Amniotic stem cell (primary cell): ENCODE results near the gene INTS13.
"Not testable (repeated sequence)": the region's sequence is repeated elsewhere in the genome, so short reads cannot be mapped to it uniquely, and the experiment has no call there.

Experiments used
- DNase-seq: peaks from one replicate; lab custom pipeline; 2025; lab: John Stamatoyannopoulos, UW

INTS13 gene

DNA sequence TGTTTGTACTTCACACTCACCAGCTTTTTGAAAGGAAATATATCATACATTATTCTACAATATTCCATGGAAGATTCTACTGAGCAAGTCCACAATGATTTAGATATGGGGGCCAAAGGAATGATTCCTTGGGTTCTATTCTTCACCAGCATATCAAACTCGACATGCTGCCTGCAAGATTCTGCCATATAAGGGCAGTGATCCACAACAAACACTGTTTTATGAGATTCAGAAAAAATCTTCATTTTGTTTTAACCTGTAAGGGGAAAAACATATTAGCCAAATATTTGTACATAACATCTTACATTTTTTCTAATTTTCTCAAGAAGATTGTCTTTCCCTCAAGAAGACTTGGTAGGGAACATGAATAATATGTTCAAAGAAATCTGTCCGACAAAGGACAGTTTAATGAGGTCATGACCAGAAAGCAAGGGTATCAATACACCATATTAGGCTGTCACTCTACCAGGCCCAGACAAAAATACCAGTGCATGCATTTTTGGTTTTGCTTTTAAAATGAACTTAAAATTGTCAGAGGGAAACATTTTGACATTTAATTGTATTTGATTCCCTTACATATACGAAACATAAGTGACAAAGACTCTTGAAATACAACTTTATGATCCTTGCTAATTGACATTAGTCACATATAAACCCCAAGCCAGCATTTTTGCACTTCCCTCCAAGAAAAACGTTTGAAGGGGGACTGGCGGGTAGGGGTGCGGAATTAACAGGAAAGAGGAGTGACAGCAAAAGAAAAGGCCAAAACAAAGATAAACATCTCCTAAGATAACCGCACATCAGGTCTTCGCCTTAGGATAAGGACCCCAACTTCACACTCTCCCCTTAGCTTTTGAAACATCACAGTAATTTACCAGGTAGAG is 980 bp downstream of the INTS13 start:
- no peak for DNase-seq

DNA sequence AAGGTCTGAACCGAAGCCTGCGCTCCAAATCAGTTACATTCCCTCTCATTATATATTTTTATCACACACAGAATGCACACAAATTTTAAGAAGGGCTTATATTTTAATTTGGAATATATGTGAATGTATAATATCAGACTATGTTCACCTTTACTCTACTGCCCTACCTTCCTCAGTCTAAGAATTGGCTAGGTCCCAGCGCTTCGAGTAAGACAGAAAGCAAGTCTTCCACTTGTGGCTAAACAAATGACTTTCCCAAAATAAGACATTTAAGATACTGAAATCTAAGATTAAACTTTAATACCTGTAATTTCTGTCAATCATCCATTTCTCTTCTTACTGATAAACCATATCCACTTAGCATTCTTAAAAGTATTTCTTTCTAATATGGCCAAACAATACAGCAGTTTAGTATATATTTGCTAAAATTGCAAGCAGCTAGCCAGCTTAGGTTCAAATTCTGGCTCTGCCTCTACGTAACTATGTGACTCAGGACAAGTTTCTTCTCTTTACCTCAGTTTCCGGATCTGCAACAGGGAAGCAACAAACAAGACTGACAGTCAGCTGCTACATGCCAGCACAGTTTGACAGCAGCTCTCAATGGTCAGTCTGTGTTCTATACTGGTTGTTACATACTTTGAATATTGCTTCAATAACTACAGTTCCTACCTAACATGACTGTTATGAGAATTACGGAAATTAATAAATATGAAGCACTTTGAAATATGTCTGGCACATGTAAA is 2.0 kb downstream of the INTS13 start:
- no peak for DNase-seq

DNA sequence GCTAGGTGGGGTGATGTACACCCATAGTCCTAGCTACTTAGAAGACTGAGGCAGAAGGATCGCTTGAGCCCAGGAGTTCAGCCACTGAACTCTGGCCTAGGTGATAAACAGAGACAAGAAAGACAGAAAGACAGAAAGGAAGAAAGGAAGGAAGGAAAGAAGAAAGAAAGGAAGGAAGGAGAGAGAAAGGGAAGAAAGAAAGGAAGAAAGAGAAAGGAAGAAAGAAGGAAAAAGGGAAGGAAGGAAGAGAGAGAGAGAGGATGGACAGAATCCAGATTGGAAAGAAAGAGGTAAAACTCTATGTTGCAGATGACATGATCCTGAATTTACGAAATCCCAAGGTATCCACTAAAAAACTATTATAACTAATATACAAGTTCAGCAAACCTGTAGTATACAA is 8.2 kb downstream of the INTS13 start:
- DNase-seq, result no peak

DNA sequence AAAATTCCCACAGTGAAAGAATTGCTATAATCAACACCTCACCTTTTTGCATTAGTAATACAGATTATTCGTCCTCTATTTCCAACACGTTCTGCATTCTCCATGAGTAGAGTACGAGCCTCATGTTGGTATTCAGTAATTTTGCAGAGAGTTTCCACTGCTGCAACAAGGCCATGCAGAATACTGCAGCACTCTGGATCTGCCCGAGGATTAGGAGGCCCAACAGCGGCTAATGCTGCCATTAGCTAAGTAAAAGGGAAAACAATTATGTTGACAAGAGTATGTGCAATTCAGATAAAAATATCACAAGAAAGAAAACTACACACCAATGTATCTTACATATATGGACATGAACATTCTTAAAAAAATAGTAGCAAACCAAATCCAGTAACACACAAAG is 9.1 kb downstream of the INTS13 start:
- DNase-seq, result no peak

DNA sequence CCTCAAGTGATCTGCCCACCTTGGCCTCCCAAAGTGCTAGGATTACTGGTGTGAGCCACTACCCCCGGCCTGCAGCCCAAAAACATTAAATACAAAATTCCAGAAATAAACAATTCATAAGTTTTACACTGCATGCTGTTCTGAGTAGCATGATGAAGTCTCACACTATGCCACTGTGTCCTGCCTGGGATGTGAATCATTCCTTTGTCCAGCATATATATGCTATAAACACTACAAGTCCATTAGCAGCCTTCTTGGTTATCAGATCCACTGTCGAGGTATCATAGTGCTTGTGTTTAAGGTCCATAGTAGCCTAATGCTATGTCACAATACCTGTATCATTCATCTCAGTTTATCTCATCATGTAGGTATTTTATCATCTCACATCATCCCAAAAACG is 15.9 kb downstream of the INTS13 start:
- no peak for DNase-seq

DNA sequence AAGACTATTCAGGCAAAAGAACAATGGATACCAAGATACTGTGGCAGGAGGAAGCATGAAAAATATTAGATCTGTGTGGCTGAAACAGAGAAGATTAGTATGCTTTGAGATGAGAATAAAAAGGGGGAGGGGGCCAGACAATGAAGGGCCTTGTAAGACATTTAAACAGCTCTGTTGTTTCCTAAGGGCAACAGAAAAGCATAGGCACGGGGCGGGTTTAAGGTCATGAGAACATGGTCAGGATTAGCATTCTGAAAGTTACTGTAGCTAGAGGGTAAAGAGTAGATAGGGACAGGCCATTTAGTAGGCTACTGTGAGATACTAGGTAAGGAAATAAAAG is 18.6 kb downstream of the INTS13 start:
- DNase-seq, result no peak

DNA sequence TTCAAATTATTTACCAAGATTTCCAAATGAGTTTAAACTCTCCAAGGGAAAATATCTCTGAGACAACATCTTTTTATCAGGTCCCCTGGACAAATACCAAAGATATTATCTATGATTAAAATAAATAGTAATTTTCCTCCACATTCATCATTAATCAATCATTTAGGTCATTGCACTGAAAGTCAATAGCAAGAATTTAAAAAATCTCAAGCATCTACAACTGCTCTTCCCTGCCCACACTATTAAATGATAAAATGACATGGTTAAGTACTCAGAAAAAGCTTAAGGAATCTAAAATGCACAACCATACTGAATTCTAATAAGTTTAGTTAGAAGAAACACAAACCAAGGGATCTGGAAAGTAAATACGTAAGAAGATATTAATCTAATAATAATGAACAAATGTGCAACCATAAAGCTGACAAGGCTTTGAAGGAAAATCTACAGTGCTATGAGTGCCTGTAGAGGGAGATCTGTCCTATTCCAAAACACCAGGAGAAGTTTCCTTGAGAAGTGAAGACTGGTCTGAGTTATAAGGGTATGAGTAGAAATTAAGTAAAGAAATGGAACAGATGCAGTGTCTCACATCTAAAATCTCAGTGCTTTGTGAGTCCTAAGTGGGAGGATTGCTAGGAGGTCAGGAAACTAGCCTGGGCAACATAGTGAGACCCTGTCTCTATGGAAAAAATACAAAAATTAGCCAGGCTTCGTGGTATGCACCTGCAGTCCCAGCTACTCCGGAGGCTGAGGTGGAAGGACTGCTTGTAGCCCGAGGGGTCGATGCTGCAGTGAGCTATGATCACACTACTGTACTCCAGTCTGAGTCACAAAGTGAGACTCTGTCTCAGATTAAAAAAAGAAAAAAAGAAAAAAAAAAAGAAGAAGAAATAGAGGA is 19.2 kb downstream of the INTS13 start:
- no peak for DNase-seq

DNA sequence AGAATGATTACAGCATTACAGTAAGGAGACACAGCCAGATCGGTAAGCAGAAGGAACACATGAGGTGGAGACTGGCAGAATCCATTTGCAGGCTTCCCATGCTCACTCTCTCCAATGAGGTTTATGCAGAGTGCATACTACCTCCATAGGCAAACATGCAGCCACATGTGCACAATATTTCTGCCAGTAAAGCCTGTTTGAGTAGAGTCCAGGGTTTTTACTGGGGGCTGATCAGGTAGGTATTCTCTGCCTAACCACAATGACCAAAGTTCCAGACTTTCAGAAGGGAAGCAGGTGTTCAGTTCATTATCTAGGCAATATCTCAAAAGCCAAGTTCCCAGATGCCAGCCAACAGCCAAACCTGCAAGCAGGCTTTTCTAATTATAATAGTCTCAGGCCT is 31.1 kb downstream of the INTS13 start:
- no peak for DNase-seq

DNA sequence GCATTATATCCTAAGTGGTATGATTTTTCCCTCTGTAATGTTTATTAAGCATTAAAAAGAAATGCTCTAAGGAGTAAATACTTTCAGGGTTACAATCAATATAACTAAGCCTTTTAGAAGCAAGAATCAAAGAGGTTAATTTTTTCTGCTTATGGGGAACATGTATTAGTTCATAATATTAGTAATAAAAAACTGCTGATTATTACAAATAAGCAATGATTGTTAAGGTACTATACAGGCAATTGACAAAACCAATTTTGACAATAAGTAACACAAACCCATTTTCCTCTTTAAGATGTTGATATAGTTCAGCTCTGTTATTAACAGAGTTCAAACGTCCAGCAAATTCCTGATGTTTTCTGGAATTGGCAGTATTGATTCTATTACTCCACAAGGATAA is 31.8 kb downstream of the INTS13 start:
- DNase-seq, result no peak

DNA sequence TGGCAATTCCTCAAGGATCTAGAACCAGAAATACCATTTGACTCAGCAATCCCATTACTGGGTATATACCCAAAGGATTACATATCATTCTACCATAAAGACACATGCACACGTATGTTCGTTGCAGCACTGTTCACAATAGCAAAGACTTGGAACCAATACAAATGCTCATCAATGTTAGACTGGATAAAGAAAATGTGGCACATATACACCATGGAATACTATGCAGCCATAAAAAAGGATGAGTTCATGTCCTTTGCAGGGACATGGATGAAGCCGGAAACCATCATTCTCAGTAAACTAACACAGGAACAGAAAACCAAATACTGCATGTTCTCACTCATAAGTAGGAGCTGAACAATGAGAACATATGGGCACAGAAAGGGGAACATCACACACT is 34.4 kb downstream of the INTS13 start:
- DNase-seq, result not testable (repeated sequence)

DNA sequence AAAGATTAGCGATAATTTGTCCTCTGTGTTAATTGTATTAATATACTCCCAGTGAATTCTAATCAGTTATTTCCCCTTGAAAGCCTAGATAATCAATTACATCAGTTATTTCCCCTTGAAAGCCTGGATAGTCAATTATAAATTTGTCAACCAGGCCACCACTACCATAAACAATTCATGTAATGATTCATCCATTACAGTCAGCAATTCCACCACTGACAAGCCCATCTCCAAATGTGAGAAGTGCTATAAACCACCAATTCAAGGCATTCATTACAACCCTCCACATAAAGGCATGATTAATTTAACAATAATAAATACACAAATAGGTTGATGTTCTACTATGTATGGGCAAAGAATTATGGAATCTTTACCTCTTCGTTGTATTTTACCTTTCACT is 40.9 kb downstream of the INTS13 start:
- DNase-seq, result no peak

DNA sequence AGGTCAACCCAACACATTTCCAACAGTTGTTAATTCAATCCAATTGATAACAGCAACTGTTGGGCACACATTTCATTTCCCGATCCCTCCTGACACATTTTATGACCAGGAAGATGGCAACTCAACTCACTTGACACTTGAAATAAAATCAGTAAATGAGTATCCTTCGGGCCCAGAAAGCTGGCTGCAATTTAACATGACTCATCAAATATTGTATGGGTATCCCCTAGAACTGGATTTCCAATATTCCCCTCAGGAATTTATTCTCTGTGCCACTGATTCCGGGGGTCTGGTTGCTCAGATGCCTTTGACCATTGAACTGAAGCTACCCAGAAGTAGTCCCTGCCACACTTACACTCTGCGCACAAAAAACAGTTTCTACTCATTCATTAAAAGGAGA is 42.1 kb downstream of the INTS13 start:
- no peak for DNase-seq

DNA sequence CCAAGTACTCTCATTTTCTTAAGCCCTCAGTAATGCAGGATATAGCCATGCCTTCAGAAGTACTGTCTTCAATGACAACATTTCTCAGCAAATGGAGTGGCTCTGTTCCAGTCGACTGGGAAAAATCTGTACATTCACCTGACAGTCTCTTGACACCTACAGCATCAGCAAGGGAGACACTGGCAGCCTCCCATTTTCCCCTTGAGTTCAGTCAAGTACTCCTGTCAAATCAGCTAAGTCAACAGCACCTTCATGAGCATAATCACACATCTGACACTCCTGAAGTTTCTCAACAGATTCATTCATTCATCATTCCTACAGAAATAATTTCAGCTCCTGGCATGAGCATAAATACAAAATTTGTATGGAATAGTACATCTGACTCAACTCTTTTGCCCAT is 46.1 kb downstream of the INTS13 start:
- DNase-seq, result no peak

DNA sequence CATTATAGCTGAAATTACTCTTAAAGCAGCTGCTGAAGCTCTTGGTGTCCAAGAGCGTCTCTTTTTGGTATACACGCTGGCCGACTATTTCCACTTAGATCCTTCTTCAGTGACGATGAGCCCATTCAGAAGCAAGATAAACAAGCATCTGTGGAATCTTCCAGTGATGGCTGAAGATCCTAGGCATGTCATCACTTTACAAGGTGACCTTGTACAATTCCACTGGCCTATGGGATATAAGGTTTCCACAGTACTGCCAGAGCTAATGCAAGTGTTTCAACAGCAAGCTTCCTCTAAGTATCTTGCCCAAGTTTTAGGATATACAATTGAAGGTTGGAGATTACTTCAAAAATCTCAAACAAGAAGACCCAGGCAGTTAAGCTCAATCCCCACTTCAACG is 47.0 kb downstream of the INTS13 start:
- DNase-seq, result no peak

DNA sequence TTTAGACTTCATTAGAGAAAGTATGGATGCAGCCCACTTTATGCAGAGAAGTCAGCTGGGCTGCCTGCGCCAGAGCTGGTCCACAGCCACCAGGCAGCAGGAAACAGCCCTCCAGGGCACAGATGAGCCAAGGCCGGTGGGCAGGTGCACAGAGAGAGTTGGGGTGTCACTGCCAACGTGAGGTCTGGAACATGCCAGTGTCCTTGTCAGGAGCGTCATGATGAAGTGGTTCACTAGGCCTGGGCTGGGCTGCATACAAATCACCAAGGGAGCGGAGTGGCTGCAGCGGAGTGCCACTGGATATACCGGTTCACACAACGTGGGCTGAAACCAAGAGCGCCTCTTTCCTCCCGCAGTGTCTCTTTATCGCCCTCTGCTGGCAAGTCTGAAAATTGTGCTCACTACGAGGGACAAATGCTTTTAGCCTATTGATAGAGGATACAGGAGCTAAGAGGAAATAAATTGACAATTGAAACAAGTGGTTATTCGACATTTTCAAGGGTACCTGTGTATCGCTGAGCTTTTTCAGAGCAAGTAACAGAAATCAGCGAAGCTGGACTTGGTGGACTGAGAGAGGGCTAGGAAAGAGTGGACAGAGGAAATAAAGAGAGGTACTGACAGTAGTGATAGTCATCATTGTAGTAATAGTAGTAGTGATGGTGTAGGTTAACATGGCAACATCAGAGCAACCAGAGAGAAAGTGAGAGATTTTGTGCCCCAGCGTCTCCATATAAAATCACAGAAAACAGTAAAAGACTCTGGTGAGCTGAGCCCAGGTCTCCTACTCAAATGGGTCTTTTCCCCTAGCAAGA is 52.8 kb downstream of the INTS13 start:
- DNase-seq, result peak; percentile 37

DNA sequence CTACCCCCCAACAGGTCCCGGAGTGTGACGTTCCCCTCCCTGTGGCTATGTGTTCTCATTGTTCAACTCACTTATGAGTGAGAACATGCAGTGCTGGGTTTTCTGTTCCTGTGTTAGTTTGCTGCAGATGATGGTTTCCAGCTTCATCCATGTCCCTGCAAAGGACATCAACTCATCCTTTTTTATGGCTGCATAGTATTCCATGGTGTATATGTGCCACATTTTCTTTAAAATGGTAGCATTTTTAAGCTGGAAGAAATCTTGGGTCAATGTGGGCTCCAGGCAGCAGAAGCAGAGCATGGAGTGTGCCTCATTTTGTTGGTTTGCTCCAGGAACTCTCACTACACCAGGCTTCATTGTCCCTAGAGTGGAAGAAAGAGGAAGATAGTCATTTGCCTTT is 57.2 kb downstream of the INTS13 start:
- no peak for DNase-seq

DNA sequence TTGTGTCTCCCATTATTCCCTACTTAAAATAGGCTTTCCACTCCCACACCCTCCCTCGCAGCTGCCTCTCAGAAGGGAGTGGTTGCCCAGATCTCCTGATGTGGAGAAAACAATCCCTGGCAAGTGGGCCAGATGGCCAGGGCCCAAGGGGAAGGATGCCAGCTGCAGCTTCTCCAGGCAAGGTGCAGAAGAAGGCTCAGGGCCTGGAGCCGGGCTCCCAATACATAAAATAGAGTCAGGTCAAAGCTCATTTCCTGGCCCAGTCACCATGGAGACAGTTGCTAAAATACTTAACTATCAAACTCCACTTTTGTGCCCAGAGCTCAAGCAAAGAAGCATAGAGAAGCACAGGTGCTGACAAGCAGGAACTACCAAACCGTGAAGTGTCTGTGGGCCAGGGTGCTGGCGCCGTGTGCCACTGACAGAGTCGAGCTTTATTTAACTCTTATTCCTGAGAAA is 59.1 kb downstream of the INTS13 start:
- DNase-seq, result no peak

DNA sequence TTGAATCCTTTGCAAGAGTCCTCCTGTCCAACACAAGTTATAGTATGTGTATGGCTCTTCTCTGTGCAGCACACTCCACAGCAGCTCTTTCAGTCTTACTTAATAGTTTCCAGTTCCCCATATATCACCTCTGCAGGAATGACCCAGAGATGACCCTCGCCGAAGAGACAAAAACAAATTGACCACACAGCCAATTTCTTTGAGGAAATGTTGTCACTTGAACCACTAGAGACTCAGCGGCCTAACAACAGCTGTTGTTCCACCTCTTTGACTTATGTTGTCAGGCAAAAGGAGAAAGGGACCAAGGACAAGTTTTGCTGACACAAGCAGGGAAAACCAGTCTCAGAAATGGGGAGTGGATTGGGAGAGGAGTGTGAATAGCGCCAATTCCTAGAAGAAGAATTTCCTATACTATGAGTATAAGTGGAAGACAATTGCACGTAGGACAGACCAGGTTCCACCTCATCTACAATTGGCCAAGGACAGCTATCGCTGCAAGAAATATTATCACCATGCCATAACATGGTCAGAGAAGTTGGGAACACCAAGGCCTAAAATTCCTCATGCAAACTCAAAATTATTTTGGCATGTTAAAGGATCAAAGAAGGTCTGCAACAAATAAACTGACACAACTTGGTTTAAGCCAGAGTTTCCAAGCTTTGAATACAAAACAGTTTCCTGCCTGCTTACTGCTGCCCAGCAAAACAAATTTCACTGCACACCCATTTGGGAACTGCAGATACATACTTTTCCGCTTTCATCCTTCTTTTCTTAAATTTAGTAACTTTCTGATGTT is 63.1 kb downstream of the INTS13 start:
- DNase-seq, result no peak

DNA sequence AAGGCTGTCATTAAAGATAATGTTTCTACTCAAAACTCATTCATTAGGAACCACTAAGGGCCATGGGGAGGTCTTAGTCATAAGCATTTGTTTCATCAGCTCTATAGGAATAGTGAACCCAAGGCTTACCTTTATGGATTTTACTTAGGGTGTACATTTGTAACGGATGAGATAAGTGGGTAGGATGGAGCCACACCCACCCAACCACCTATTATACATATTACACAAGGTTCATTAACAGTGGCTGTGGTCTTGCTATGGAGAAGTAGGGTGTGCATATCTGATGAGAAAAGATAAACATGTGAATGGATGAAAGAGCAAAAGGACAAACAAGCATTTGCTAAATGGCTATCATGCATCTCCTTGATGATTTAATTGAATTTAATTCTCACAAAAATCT is 65.2 kb downstream of the INTS13 start:
- no peak for DNase-seq

DNA sequence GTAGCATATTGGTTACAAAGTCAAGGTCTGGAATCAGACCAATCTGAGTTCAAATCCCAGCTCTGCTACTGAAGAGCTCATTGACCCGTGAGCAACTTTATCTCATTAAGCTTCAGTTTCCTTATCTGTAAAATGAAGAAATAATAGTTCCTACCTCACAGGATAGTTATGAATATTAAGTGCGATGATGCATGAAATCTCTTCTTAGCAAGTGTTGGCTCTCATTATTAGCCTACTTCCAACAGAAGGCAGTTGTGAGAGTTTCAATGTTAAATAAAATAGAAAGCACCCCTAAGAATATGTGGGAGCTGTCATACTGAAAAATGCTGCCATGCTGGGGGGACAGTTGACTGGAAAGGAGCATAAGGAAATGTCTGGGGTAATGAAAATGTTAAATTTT is 65.8 kb downstream of the INTS13 start:
- no peak for DNase-seq
